Measurements from ENCODE around the gene ZFP90.

DNA sequence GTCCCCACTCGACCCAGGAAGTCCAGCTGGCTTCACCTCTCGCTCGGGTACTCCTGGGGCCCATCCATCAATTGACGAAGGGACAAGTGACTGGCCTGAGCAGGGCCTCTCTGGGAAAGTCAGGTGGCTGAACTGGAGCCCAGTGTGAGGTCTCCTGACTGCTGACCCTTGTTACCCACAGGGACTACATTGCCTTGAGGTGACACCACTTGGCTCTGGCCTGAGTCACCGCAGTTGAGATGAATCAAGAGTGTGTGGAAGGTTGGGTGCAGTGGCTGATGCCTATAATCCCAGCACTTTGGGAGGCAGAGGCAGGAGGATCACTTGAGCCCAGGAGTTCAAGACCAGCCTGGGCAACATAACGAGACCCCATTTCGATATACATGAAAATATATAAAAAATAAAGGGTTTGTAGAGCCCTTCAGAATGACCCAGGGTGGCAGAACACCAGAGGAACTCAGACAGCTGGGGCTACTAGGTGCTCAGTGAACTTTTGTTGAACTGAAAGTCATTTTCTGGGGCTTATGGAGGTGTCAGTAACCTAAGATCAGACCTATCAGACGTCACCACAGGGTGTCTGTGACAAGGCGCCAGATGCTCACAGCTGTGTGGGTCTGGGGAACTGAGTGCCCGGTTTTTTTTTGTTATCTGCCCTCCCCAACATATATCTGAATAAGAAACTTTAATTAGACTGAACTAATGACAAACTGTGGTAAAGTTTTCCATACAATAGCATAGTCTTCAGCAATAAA, 14.8 kb upstream of the ZFP90 start:
- TF ChIP-seq, protein P1, sequence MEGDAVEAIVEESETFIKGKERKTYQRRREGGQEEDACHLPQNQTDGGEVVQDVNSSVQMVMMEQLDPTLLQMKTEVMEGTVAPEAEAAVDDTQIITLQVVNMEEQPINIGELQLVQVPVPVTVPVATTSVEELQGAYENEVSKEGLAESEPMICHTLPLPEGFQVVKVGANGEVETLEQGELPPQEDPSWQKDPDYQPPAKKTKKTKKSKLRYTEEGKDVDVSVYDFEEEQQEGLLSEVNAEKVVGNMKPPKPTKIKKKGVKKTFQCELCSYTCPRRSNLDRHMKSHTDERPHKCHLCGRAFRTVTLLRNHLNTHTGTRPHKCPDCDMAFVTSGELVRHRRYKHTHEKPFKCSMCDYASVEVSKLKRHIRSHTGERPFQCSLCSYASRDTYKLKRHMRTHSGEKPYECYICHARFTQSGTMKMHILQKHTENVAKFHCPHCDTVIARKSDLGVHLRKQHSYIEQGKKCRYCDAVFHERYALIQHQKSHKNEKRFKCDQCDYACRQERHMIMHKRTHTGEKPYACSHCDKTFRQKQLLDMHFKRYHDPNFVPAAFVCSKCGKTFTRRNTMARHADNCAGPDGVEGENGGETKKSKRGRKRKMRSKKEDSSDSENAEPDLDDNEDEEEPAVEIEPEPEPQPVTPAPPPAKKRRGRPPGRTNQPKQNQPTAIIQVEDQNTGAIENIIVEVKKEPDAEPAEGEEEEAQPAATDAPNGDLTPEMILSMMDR (IDR thresholded peaks at IDR 0.05 in 4 of 5, conservative IDR thresholded peaks at IDR 0.05 in 1 of 5) = no peak
- no peak for TF ChIP-seq POLR2A (IDR thresholded peaks at IDR 0.05)

Data from gastrocnemius medialis (tissue), 4 donors.